GM23248 (cell line): Measurements from ENCODE around the gene PSMB7. TPM values are rescaled to one million over a fixed set of nuclear protein-coding genes. Genes with fewer than 3 reads are reported as not detected.
"Not testable (repeated sequence)": the region's sequence is repeated elsewhere in the genome, so short reads cannot be mapped to it uniquely, and the experiment has no call there.

Source experiments
- DNase-seq: peaks from one replicate; pipeline ENCODE4 v3.0.0-alpha.2; 2015
- H2AFZ ChIP-seq: fragments of 200-600 bp; sonication (generic); 2 replicates; pipeline ENCODE4 v1.6.1; 2016; ENCODE audit warnings: antibody characterized with exemption
- H3F3A ChIP-seq: fragments of 200-600 bp; sonication (generic); 2 replicates; pipeline ENCODE4 v1.6.1; 2016; ENCODE audit warnings: mild to moderate bottlenecking, antibody characterized with exemption, mixed run types; ENCODE audit not compliant: insufficient read depth
- H3K27ac ChIP-seq: fragments of 200-600 bp; sonication (generic); 2 replicates; pipeline ENCODE4 v1.5.1; 2016; ENCODE audit warnings: mild to moderate bottlenecking
- H3K27me3 ChIP-seq: fragments of 200-600 bp; sonication (generic); replicated peaks from 2 replicates; pipeline ENCODE4 v1.6.1; 2016; ENCODE audit warnings: mild to moderate bottlenecking; ENCODE audit not compliant: insufficient read depth
- H3K36me3 ChIP-seq: fragments of 200-600 bp; sonication (generic); 2 replicates; pipeline ENCODE4 v1.6.1; 2016; ENCODE audit warnings: low read depth, mild to moderate bottlenecking
- H3K4me1 ChIP-seq: fragments of 200-600 bp; sonication (generic); 2 replicates; pipeline ENCODE4 v1.6.1; 2016; ENCODE audit warnings: mild to moderate bottlenecking; ENCODE audit not compliant: insufficient read depth
- H3K4me2 ChIP-seq: fragments of 200-600 bp; sonication (generic); one replicate; pipeline ENCODE4 v1.6.1; 2016; ENCODE audit warnings: mild to moderate bottlenecking; ENCODE audit not compliant: unreplicated experiment
- H3K4me3 ChIP-seq: fragments of 200-600 bp; sonication (generic); 2 replicates; pipeline ENCODE4 v1.5.1; 2016; ENCODE audit warnings: mild to moderate bottlenecking
- H3K79me2 ChIP-seq: fragments of 200-600 bp; sonication (generic); 2 replicates; pipeline ENCODE4 v1.6.1; 2016; ENCODE audit warnings: mild to moderate bottlenecking; ENCODE audit not compliant: insufficient read depth
- H3K9ac ChIP-seq: fragments of 200-600 bp; sonication (generic); 2 replicates; pipeline ENCODE4 v1.6.1; 2016; ENCODE audit warnings: mild to moderate bottlenecking
- H3K9me2 ChIP-seq: fragments of 200-600 bp; sonication (generic); 2 replicates; pipeline ENCODE4 v1.6.1; 2016; ENCODE audit warnings: mixed run types, mild to moderate bottlenecking, moderate library complexity; ENCODE audit not compliant: insufficient read depth
- H3K9me3 ChIP-seq: fragments of 200-600 bp; sonication (generic); one replicate; pipeline ENCODE4 v1.6.1; 2017; ENCODE audit warnings: low read depth
- H4K20me1 ChIP-seq: fragments of 200-600 bp; sonication (generic); 2 replicates; pipeline ENCODE4 v1.6.0; 2016; ENCODE audit not compliant: insufficient read depth
- EZH2 ChIP-seq: fragments of 200-600 bp; sonication (generic); IDR thresholded peaks from 2 replicates; pipeline ENCODE4 v1.6.1; 2018; ENCODE audit warnings: antibody characterized with exemption, mild to moderate bottlenecking; ENCODE audit not compliant: insufficient read depth, poor library complexity, severe bottlenecking
- EZH2phosphoT487 ChIP-seq: fragments of 200-600 bp; sonication (generic); IDR thresholded peaks from 2 replicates; pipeline ENCODE4 v1.6.1; 2018; ENCODE audit warnings: antibody characterized with exemption, moderate library complexity, mild to moderate bottlenecking, low read depth; ENCODE audit not compliant: insufficient read depth
- WGBS, 2 experiments: methylation state at CpG; one replicate each; pipeline ENCODE4 v1.1.6; 2015 to 2017; ENCODE audit warnings: low lambda C conversion rate in 2 of 2, low coverage in 1 of 2; ENCODE audit errors: missing lambda C conversion rate in 2 of 2; 5-methylcytosine and 5-hydroxymethylcytosine counted together
- in situ Hi-C: fragments of 300-500 bp; cut with MboI; formaldehyde crosslinking; loops from 2 replicates; pipeline ENCODE4 v1.15.0; 2020
- polyA plus RNA-seq: library from polyadenylated mRNA; unstranded; fragments of >200 nt; fragmentation: Nextera tagmentation; extraction: Ambion mirVana; gene quantifications from 2 replicates; pipeline ENCODE4 v1.2.1, GENCODE V29; 2016
- total RNA-seq: library from RNA; depleted of rRNA; stranded (reverse); fragments of >200 nt; shearing (Covaris generic); gene quantifications from 2 replicates; pipeline ENCODE4 v1.2.3, GENCODE V29; 2014

Gene PSMB7
- total and polyA plus RNA-seq, 2 experiments from 2014 or later = 202 to 245 TPM

- Histone ChIP-seq H3F3A (no peaks in the 10 kb centered on the region), H4K20me1 (no peaks in the 10 kb centered on the region), H3K4me1 (no peaks in the 10 kb centered on the region), H3K27ac (no peak overlapping the region), H3K9me3 (no peaks in the 10 kb centered on the region), H3K4me2 (no peak overlapping the region), H3K9me2 (no peaks in the 10 kb centered on the region), H2AFZ (no peak overlapping the region), H3K27me3 (no peaks in the 10 kb centered on the region; the same call in 1 of the 2 replicates), H3K9ac (no peak overlapping the region), H3K79me2 (no peaks in the 10 kb centered on the region), H3K4me3 (no peak overlapping the region), H3K36me3 (no peaks in the 10 kb centered on the region)
- TF ChIP-seq EZH2 (no peak), EZH2phosphoT487 (no peak)
- 46 to 55% methylated on average over 4 of the region's 4 CpGs for WGBS, 2 experiments
- no peak for DNase-seq
- in situ Hi-C loops = no loop called here
Measured at GRCh38 chr9:124427281-124427680, 12.0 kb upstream of the PSMB7 start.

GRCh38 chr9:124426361-124426760, 11.1 kb upstream of the PSMB7 start:
- Histone ChIP-seq H3K79me2 (no peaks in the 10 kb centered on the region), H3K9me2 (no peaks in the 10 kb centered on the region), H2AFZ (no peak overlapping the region), H3K4me3 (no peak overlapping the region), H3K4me1 (no peaks in the 10 kb centered on the region), H3K9me3 (no peaks in the 10 kb centered on the region), H3K27me3 (no peaks in the 10 kb centered on the region; the same call in 1 of the 2 replicates), H3F3A (no peaks in the 10 kb centered on the region), H3K27ac (no peak overlapping the region), H4K20me1 (no peaks in the 10 kb centered on the region), H3K36me3 (no peaks in the 10 kb centered on the region), H3K4me2 (no peak overlapping the region), H3K9ac (no peak overlapping the region)
- 79 to 81% methylated on average over 7 of the region's 7 CpGs for WGBS, 2 experiments
- in situ Hi-C loops = no loop called here
- no peak for DNase-seq
- TF ChIP-seq EZH2 = no peak
- no peak for TF ChIP-seq EZH2phosphoT487

- H3F3A ChIP-seq, H3K9me3 ChIP-seq, H2AFZ ChIP-seq, H3K36me3 ChIP-seq, H3K79me2 ChIP-seq, H4K20me1 ChIP-seq, H3K4me1 ChIP-seq, H3K4me2 ChIP-seq, H3K27me3 ChIP-seq, in situ Hi-C loops, DNase-seq, H3K9ac ChIP-seq, H3K9me2 ChIP-seq, H3K4me3 ChIP-seq, H3K27ac ChIP-seq: not testable (repeated sequence)
- WGBS, 2 experiments = 83 to 84% methylated on average over 12 of the region's 12 CpGs
Measured at GRCh38 chr9:124425733-124426132, 10.5 kb upstream of the PSMB7 start.

DNA sequence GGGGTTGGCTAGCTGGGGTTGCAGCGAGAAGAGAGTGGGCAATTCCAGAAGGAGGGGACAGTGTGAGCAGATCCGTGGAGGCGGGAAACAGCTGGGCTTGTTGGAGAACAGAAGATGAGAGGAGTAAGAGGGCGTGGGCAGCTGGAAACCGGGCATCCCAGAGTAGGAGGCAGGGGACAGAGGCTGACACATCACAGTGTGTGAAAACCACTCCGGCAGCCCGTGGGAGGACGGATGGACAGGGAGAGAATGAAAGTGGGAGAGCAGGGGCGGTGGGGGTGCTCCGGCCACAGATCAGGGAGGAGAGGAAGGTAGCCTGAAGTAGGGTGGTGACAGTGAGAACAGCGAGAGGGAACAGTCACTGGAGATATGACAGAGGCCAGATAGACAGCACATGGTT, 8.3 kb upstream of the PSMB7 start:
- H3F3A ChIP-seq = no peaks in the 10 kb centered on the region
- no peaks in the 10 kb centered on the region for H4K20me1 ChIP-seq
- TF ChIP-seq EZH2phosphoT487 (no peak), EZH2 (no peak)
- no peak overlapping the region for H3K4me2 ChIP-seq
- no peaks in the 10 kb centered on the region for H3K79me2 ChIP-seq
- no peaks in the 10 kb centered on the region for H3K9me2 ChIP-seq
- H3K27me3 ChIP-seq = no peaks in the 10 kb centered on the region; the same call in 1 of the 2 replicates
- in situ Hi-C loops = loop anchor here (5.0 to 25.0 kb wide), 2 partner anchors 114 to 289 kb away; no protein-coding TSS in a partner anchor
- H3K4me3 ChIP-seq = no peak overlapping the region
- no peak overlapping the region for H3K27ac ChIP-seq
- H3K4me1 ChIP-seq = no peaks in the 10 kb centered on the region
- H3K9ac ChIP-seq = no peak overlapping the region
- no peaks in the 10 kb centered on the region for H3K9me3 ChIP-seq
- WGBS, 2 experiments = 32% methylated on average over 11 of the region's 11 CpGs
- peak overlapping the region; percentile 42; the same call in 1 of the 2 replicates for H2AFZ ChIP-seq
- DNase-seq = peak; percentile 49
- no peaks in the 10 kb centered on the region for H3K36me3 ChIP-seq

- in situ Hi-C loops = loop anchor here (5.0 to 25.0 kb wide), 2 partner anchors 114 to 289 kb away; no protein-coding TSS in a partner anchor
- no peaks in the 10 kb centered on the region for H3K36me3 ChIP-seq
- TF ChIP-seq EZH2phosphoT487 = no peak
- H3F3A ChIP-seq = no peaks in the 10 kb centered on the region
- no peak overlapping the region for H3K4me3 ChIP-seq
- no peak overlapping the region for H3K9ac ChIP-seq
- WGBS, 2 experiments = 74 to 77% methylated on average over 5 of the region's 5 CpGs
- no peaks in the 10 kb centered on the region for H4K20me1 ChIP-seq
- peak overlapping the region; percentile 42; the same call in 1 of the 2 replicates for H2AFZ ChIP-seq
- no peaks in the 10 kb centered on the region; the same call in 1 of the 2 replicates for H3K27me3 ChIP-seq
- H3K9me2 ChIP-seq = no peaks in the 10 kb centered on the region
- no peak overlapping the region for H3K27ac ChIP-seq
- no peaks in the 10 kb centered on the region for H3K4me1 ChIP-seq
- H3K9me3 ChIP-seq = no peaks in the 10 kb centered on the region
- no peak for DNase-seq
- no peak overlapping the region for H3K4me2 ChIP-seq
- H3K79me2 ChIP-seq = no peaks in the 10 kb centered on the region
Measured at GRCh38 chr9:124423155-124423554, 7.9 kb upstream of the PSMB7 start.
